LoVo (cell line): ENCODE measurements around the gene ASPG.
A peak's percentile ranks its signal among the peaks of the same experiment; 100 is the strongest.

Source experiments
- DNase-seq: peaks from one replicate; pipeline ENCODE4 v3.0.0-alpha.2; 2016; ENCODE audit warnings: low spot score

The ASPG gene

GRCh38 chr14:104135904-104136471, 50.5 kb downstream of the ASPG start:
- no peak for DNase-seq

- no peak for DNase-seq
Observed at GRCh38 chr14:104136472-104137296, 51.2 kb downstream of the ASPG start.

DNA sequence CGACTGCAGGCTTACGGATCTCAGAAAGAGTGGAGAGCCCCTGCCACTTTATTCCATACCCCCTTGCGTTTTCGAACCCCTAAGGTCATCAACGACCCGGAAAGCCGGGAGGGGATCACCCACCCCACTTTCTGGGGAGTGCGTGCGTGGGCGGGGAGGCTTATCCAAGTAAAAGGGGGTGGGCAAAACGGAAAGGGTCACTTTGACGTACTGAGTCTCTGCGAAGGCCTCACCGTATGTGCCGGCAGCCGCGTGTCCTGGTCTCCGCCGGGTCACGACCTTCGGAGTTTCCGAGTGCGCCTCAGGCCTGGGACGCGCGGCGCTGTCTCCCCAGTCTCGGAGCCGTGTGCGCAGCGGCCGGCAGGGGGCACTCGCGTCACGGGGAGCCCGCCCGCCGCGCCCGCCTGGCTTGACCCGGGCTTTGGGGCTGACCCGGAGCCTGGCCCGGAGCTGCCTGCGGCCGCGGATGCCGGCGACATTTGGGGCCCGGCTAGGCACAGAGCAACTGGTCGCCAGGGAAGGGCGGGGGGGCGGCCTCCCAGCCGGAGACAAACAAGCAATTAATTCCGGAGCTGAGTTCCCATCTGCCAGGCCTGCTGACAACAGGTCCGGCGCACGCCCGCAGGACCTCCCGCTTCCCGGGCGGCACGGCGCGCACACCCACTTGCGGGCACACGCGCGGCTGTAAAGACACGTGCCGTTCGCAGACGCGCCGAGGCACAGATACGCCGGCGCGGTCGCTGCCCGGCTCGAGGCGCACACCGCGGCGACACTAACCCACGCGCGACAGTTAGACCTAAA, 52.0 kb downstream of the ASPG start:
- DNase-seq: peak; percentile 66

DNA sequence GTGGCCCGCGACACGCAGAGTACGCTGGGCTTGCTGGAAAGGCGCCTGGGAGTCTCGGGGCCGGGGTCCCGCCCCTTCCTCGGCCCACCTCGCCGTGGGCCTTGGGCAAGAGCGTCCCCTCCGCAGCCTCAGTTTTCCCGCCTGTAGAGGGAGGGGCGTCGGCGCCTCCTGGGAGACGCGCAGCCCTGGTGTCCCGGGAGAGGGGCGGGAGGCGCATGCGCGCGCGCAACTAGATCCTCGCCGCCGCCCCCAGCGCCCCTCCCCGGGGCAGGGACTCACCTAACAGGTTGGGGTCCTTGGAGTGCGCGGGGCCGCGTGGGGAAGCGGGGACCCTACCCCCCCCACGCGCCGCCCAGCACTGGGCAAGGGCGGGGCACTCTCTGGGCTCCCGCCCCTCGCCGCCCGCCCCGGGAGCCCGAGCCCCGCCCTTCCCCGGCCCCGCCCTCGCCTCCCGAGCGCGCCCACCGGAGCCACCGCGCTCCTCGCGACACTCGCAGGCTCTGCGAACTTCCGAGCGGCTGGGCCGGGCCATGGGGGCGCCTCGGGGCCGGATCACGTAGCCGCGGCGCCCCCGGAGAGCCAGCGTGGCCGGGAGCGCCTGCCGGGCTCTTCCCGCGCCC, 52.7 kb downstream of the ASPG start, which contains the start of gene KIF26A:
Gene KIF26A, plus strand, starts transcription at position 490 of the 620 bp plus-strand sequence. CDS start 136 bp downstream, outside the sequence.
- DNase-seq: peak; percentile 49

GRCh38 chr14:104138718-104139459, 53.4 kb downstream of the ASPG start:
- no peak for DNase-seq

DNA sequence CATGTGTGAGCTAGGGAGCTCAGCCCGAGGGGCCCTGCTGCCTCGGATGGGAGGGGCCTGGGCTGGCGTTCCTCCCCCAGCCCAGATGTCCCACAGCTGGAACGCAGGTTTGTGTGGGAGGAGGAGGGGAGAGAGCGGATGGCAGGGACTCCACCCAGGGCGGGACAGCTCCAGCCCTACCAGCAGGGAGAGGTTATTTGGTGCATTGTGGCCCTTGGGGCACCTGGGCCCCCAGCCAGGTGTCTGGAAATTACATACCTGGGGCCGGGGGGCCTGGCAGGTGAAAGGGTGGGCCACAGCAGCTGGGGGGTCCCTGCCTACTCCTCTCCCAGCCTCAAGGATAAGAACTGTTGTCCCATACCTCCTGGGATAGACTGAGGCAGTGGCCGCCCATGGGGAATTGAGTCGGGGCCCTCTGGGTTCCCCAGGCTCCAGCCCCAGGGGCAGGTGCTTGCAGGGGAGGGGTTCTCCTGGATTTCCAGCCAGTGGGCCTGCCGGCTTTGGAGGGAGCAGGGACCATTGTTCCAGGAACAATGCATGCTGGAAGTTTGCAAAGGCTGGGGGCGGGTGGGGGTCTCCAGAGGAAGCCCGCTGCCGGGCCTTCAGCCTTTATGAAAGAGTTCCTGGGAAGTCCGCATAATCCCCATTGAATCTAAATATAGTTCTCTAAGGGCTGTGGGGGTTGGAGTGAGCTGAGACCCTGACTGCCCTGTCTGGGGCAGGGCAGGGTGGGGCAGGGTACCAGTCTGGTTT, 54.1 kb downstream of the ASPG start:
- no peak for DNase-seq

DNA sequence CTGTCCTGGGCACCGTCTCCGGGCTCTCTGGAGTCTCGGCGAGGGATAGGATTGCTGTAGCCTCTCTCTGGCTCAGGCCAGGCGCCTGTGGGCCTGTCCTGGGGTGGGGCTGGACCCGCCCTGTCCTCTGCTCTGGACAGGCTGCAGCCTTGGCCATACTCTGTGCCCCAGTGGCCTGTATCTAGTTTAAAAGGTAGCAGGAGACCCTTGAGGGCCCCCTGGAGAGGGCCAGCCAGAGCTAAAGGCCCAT, 54.6 kb downstream of the ASPG start:
- DNase-seq: no peak

GRCh38 chr14:104140463-104141331, 55.2 kb downstream of the ASPG start:
- DNase-seq: no peak

DNA sequence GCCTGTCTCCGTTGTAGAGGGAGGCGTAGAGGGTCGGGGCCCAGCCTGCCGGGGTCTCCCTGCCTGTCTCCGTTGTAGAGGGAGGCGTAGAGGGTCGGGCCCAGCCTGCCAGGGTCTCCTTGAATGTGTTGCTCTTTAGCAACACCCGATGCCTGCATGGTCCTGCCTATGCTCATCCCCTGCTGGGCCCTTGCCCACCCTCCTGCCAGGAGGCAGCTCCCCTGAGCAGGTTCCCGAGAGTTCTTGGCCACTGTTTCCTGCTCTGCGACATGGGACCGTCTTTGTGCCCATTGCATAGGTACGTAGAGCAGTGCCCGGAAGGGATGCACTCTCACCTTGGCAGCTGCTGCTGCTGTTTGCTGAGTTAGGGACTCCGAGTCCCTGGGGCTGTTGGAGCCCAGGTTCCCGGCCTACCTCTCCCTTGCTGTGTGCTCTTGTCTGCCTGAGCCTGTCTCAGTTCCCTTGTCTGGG, 56.2 kb downstream of the ASPG start:
- DNase-seq: no peak

GRCh38 chr14:104142136-104142945, 56.8 kb downstream of the ASPG start:
- DNase-seq: no peak

DNA sequence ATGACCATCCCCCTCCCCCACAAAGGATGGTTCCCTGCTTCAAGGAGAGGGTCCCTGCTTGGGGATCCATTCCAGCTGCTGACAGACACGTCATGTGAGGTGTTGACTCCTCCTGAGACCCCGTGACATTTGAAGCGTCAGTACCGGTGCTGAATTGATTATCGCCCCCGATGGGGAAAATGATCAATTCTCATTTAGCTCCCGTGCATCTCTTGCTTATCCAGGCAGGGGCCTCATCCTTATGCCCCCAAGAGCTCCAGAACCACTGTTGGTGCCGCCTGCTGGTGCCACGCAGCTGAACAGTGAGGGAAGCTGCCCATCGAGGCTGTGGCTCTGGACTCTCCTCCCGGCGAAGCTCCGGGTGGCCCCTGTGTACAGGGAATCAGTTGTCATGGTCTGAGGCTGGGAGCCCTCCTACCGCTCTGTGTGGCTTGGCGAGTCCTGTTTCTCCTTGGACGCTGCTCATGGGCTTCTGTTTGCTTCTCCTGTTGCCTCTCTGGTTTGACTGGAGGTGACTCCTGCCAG, 57.5 kb downstream of the ASPG start:
- DNase-seq: no peak

DNA sequence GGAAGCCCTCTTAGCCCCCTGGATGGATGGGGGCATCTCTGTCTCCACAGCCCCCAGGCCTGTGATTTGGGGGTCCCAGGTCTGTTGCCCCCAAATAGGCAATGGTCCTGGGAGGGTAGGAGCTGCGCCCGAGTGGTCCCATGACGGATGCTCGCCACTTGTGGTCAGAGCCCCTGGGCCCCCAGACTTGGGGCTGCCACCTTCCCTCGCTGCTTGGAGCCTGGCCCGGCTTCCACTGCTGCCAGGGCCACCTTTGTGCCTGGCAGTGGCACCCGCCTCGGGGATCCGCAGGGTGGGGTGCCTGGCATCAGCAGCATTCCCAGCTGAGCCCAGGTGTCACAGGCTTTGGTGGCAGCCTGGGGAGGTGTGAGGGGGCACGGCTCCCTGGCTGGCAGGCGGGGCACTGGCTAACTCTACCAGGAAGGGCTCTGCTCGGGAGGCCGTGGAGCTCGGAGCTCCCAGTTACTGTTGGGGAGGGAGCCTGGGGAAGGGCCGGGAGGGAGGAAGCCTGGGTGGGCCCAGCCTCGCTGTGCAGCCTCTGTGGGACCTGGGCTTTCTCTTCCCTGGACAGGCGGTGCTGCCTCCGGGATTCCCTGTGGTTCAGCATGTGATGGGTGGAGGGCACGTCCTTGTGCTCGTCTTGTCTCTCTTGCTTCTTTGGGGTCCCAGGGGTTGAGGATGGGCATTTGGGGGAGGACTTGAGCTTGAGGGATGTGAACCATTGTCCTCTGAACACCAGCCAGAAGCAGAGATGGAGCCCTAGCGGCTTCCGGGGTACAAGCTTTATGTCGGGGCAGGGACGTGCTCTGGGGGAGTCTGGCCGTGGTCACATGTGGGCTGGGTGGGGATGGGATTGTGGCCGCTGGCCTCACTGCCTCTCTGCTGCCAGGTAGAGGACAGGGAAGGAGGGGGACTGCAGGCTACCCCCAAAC, 58.3 kb downstream of the ASPG start:
- no peak for DNase-seq

DNA sequence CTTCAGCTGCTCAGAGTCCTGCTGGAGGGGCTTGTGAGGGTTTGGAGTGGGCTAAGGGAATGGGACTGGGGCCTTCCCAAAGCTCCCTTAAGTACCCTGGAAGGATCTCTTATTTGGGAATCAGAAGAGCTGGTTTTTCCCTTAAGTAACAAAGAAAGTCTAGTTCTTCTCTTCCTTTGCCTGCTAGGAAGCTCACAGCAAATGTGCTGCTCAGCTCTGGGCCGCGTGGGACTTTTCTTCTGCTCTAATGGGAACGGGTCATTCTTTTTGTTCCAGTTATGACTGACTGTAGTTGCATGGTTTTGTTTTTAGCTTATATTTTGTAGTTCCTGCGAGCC, 58.9 kb downstream of the ASPG start:
- no peak for DNase-seq

- no peak for DNase-seq
Observed at GRCh38 chr14:104144911-104145825, 59.7 kb downstream of the ASPG start.

GRCh38 chr14:104145826-104146601, 60.5 kb downstream of the ASPG start:
- DNase-seq: no peak
